NB4 (cell line): Measurements from ENCODE around the gene C10orf53.

Experiments used
- DNase-seq: peaks from one replicate; pipeline ENCODE4 v3.0.0; 2010; ENCODE audit warnings: low read depth
- H3K4me3 ChIP-seq: one replicate; pipeline ENCODE4 v1.5.1; 2011; ENCODE audit warnings: mild to moderate bottlenecking, low read depth, low read length, moderate library complexity
- MAX ChIP-seq: IDR thresholded peaks from 2 replicates; pipeline ENCODE4 v1.6.1; 2011; ENCODE audit warnings: low read depth, low read length
- MYC ChIP-seq: IDR thresholded peaks from 2 replicates; pipeline ENCODE4 v1.6.1; 2011; ENCODE audit warnings: low read depth, low read length
- POLR2A ChIP-seq: IDR thresholded peaks from 2 replicates; pipeline ENCODE4 v1.6.1; 2011; ENCODE audit warnings: mild to moderate bottlenecking; ENCODE audit not compliant: insufficient read length; ENCODE audit errors: extremely low read depth
- TF ChIP-seq, protein P1 (sequence below): IDR thresholded peaks from one replicate; pipeline ENCODE4 v1.5.1; 2012; ENCODE audit warnings: low read depth, low read length

The C10orf53 gene

GRCh38 chr10:49655099-49655498 lies 24.4 kb upstream of the C10orf53 start:
- TF ChIP-seq MAX (no peak), MYC (no peak), POLR2A (no peak)
- TF ChIP-seq, protein P1, sequence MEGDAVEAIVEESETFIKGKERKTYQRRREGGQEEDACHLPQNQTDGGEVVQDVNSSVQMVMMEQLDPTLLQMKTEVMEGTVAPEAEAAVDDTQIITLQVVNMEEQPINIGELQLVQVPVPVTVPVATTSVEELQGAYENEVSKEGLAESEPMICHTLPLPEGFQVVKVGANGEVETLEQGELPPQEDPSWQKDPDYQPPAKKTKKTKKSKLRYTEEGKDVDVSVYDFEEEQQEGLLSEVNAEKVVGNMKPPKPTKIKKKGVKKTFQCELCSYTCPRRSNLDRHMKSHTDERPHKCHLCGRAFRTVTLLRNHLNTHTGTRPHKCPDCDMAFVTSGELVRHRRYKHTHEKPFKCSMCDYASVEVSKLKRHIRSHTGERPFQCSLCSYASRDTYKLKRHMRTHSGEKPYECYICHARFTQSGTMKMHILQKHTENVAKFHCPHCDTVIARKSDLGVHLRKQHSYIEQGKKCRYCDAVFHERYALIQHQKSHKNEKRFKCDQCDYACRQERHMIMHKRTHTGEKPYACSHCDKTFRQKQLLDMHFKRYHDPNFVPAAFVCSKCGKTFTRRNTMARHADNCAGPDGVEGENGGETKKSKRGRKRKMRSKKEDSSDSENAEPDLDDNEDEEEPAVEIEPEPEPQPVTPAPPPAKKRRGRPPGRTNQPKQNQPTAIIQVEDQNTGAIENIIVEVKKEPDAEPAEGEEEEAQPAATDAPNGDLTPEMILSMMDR: no peak
- peak; percentile 53 for DNase-seq
- no peak overlapping the region for H3K4me3 ChIP-seq

DNA sequence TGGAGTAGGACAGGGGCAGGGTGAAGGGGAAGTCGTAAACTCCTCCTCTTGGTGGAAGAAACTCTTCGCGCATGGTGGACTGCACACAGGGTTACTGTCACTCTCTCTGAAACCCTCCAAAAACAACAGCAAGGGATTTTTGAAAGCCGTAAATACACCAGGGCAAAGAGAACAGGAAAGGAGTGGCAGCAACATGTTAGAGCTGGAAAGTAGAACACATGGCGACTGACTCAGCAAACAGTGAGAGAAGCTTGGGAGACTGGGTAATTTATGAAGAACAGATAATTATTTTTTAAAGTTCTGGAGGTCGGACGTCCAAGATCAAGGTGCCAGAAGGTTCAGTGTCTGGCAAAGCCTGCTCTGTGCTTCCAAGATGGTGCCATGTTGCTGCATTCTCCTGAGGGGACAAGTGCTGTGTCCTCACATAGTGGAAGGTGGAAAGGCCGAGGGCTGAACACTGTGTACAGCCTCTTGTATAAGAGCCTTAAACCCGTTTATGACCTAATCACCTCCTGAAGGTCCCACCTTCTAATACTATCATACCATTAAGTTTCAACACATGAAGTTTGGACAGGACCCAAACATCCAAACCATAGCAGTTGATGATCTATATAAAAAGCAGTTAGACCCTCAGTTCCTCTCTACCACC lies 22.5 kb upstream of the C10orf53 start:
- no peak for TF ChIP-seq MAX
- no peak for TF ChIP-seq POLR2A
- no peak for TF ChIP-seq MYC
- TF ChIP-seq, protein P1: no peak
- no peak for DNase-seq

DNA sequence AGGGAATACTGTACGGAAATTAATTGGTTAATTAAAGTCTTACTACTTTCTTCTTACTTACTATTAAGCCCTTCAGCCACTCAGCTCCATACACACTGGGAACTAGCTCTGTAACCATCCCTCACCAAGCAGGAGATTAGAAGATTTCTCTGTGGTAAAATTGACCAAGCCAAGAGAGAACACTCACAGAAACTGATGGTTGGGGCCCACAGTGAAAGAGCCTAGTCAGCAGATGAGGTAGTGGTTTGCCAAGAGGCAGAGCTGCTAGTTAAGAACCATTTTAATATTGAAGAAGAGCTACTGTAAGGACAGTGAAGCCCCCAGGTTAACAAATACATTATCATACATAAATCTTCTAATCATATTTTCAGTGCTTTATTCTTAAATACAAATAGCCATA lies 21.8 kb upstream of the C10orf53 start:
- TF ChIP-seq, protein P1: no peak
- TF ChIP-seq MYC: no peak
- TF ChIP-seq POLR2A: no peak
- no peak for TF ChIP-seq MAX
- DNase-seq: no peak
- H3K4me3 ChIP-seq: no peak overlapping the region

More for the DNA sequence above, 22.5 kb upstream of the C10orf53 start:
- H3K4me3 ChIP-seq: no peak overlapping the region

DNA sequence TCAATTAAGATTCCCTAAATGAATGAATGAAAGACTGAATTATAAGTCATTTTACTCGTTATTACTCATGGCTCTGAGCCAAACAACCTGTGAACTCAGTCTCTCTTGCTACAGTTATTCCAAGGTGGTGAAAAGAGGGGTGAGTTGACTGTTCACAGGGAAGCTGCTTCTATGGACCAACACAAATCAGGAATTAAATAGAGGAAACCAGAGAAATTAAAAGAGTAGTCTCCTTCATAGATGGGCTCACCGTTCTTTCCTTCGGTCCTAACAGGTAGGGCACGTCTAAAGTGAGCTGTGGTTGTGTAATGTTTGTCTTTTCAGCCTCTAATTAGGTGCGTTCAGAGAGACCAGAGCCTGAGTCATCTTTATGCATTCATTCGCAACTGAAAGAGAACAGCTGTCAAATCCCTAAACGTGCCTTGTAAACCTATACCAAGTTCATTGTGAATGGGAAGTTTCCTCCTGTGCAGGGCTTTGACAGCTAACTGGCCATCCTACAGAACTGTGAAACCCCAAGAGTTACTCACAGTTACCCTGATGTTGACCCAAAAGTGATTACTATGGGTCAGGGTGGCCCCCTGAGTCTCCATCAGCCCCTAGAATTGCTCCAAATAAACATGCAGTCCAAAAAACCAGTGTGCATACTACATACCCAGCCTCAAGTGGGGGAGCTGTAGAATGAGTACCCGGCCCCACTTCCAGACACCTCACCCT lies 18.2 kb upstream of the C10orf53 start:
- TF ChIP-seq MAX (no peak), MYC (no peak)
- H3K4me3 ChIP-seq: no peak overlapping the region
- DNase-seq: no peak

DNA sequence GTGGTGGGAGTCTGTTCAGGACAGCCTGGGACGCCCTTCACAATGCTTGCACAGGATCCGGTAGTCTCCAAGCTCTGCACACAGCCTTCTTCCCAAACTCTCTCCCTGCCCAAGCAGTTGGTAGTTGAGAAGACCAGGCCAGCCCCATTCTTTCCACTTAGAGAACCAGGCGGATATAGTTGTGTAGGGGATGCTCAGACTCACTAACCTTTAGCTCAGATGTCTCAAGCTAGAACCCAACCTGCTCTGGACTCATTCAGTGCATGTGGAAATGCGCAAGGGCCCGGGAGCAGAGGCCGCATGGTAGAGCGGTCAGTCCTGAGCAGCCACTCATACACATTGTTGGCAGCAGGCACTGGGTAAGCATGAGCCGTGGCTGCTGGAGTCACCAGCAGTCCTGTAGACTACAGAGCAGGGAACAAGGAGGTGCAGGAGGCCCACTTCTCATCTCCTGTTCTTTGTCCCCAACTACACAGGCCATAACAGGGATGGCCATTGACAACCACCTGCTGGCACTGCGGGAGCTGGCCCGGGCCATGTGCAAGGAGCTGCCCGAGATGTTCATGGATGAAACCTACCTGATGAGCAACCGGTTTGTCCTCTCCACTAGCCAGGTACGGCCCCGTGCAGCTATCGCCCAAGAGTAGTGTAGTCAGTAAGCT lies 17.2 kb upstream of the C10orf53 start:
- no peak for DNase-seq
- no peak overlapping the region for H3K4me3 ChIP-seq
- TF ChIP-seq MAX (no peak), POLR2A (no peak), MYC (no peak)
- TF ChIP-seq, protein P1: no peak

- DNase-seq: no peak
- H3K4me3 ChIP-seq: no peak overlapping the region
- no peak for TF ChIP-seq MAX
- no peak for TF ChIP-seq POLR2A
These were observed 15.9 kb upstream of the C10orf53 start for GRCh38 chr10:49663596-49663995.
